Progenitor cell of endocrine pancreas (in vitro differentiated cells): ENCODE measurements around the gene ATL2. TPM values are rescaled to one million over a fixed set of nuclear protein-coding genes. Genes with fewer than 3 reads are reported as not detected.

Experiments
- DNase-seq: peaks from one replicate; pipeline ENCODE4 v3.0.0; 2021; ENCODE audit warnings: low spot score; ENCODE audit not compliant: unreplicated experiment
- H3K27ac Mint-ChIP-seq: 2 replicates; pipeline ENCODE4 v1.8.0; 2021; ENCODE audit warnings: mild to moderate bottlenecking, moderate library complexity, mixed read lengths
- H3K27me3 Mint-ChIP-seq: 2 replicates; pipeline ENCODE4 v1.8.0; 2021; ENCODE audit warnings: mixed read lengths
- H3K36me3 Mint-ChIP-seq: 2 replicates; pipeline ENCODE4 v1.8.0; 2022; ENCODE audit warnings: mixed read lengths; ENCODE audit not compliant: insufficient read depth
- H3K4me1 Mint-ChIP-seq: 2 replicates; pipeline ENCODE4 v1.8.0; 2021; ENCODE audit warnings: low read depth, mixed read lengths
- H3K4me3 Mint-ChIP-seq: 2 replicates; pipeline ENCODE4 v1.8.0; 2021; ENCODE audit warnings: low read depth, mild to moderate bottlenecking, moderate library complexity, mixed read lengths
- H3K9me3 Mint-ChIP-seq: 2 replicates; pipeline ENCODE4 v1.8.0; 2021; ENCODE audit warnings: low read depth, mixed read lengths
- total RNA-seq: library from RNA; stranded (reverse); gene quantifications from 2 replicates; pipeline ENCODE4 v1.2.1, GENCODE V29; 2021
- TF ChIP-seq, protein P1 (sequence below): fragments of 200-600 bp; sonication (generic); IDR thresholded peaks from one replicate; pipeline ENCODE4 v1.5.0; 2021; ENCODE audit warnings: antibody characterized with exemption, mild to moderate bottlenecking; ENCODE audit not compliant: unreplicated experiment

The ATL2 gene
- total RNA-seq, 1 donor from 2014 or later: 56.0 TPM

GRCh38 chr2:38263293-38263692 lies 113.8 kb downstream of the ATL2 start:
- Mint-ChIP-seq H3K9me3 (no peaks in the 10 kb centered on the region), H3K27me3 (peaks cover 12% of the 10 kb centered on the region), H3K4me1 (no peaks in the 10 kb centered on the region), H3K36me3 (no peaks in the 10 kb centered on the region), H3K4me3 (no peak overlapping the region), H3K27ac (peak overlapping the region; percentile 63)
- DNase-seq: no peak
- TF ChIP-seq, protein P1, sequence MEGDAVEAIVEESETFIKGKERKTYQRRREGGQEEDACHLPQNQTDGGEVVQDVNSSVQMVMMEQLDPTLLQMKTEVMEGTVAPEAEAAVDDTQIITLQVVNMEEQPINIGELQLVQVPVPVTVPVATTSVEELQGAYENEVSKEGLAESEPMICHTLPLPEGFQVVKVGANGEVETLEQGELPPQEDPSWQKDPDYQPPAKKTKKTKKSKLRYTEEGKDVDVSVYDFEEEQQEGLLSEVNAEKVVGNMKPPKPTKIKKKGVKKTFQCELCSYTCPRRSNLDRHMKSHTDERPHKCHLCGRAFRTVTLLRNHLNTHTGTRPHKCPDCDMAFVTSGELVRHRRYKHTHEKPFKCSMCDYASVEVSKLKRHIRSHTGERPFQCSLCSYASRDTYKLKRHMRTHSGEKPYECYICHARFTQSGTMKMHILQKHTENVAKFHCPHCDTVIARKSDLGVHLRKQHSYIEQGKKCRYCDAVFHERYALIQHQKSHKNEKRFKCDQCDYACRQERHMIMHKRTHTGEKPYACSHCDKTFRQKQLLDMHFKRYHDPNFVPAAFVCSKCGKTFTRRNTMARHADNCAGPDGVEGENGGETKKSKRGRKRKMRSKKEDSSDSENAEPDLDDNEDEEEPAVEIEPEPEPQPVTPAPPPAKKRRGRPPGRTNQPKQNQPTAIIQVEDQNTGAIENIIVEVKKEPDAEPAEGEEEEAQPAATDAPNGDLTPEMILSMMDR: no peak

GRCh38 chr2:38262069-38262871 lies 114.8 kb downstream of the ATL2 start:
- no peak overlapping the region for H3K4me3 Mint-ChIP-seq
- no peak overlapping the region for H3K27ac Mint-ChIP-seq
- no peaks in the 10 kb centered on the region for H3K4me1 Mint-ChIP-seq
- TF ChIP-seq, protein P1: no peak
- no peaks in the 10 kb centered on the region for H3K9me3 Mint-ChIP-seq
- DNase-seq: no peak
- peaks cover 12% of the 10 kb centered on the region for H3K27me3 Mint-ChIP-seq
- no peaks in the 10 kb centered on the region for H3K36me3 Mint-ChIP-seq

DNA sequence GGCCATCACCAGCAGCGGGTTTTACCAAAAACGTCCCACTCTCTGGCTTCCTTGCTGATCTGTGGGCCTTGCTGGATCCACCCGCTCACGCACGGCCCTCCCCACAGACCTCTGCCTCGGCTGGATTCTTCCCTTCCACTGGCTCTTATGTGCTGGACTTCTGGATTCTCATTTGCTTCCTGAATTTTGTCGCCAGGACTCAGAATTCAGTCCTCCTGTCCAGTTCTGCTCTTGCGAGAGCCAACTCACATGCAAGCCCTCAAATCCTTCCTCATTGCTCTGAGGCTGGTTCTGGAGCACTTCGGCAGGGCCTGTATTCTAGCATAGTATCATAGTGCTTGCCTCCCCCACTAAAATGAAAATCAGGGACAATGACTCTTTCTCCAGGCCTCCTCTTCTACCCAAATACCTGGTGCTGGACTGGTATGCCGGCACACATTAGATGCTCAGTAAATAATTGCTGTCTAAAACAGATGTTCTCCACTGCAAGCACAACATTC lies 115.5 kb downstream of the ATL2 start:
- Mint-ChIP-seq H3K36me3 (no peaks in the 10 kb centered on the region), H3K4me1 (no peaks in the 10 kb centered on the region), H3K27ac (no peak overlapping the region)

GRCh38 chr2:38260972-38261371 lies 116.1 kb downstream of the ATL2 start:
- H3K27me3 Mint-ChIP-seq: peaks cover 12% of the 10 kb centered on the region
- no peaks in the 10 kb centered on the region for H3K4me1 Mint-ChIP-seq
- DNase-seq: no peak
- H3K4me3 Mint-ChIP-seq: no peak overlapping the region
- TF ChIP-seq, protein P1: no peak
- no peaks in the 10 kb centered on the region for H3K9me3 Mint-ChIP-seq
- H3K36me3 Mint-ChIP-seq: no peaks in the 10 kb centered on the region
- no peak overlapping the region for H3K27ac Mint-ChIP-seq

More for the DNA sequence above, 115.5 kb downstream of the ATL2 start:
- DNase-seq: no peak
- Mint-ChIP-seq H3K4me3 (no peak overlapping the region), H3K27me3 (peaks cover 12% of the 10 kb centered on the region), H3K9me3 (no peaks in the 10 kb centered on the region)
- TF ChIP-seq, protein P1: no peak

DNA sequence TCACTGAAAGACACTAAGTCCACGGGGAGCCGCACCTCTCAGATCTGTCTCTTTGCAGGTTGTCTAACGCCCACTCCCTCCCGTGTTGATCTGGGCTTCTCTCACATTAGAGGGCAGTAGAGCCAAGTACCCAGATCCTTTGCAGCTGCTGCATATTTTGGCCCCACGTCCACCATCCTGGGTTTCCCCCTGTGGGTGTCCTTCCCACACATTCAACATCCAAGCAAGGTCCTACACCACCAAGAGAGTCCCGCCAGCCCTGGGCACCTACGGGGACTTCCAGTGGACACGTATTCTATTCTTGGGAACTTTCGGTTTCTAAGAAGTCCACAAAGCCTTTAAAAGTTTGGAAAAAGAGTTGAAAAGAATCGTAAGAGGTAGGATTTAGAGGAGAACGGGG lies 116.6 kb downstream of the ATL2 start:
- H3K4me1 Mint-ChIP-seq: no peaks in the 10 kb centered on the region
- no peaks in the 10 kb centered on the region for H3K36me3 Mint-ChIP-seq

More for the DNA sequence above, 116.6 kb downstream of the ATL2 start:
- DNase-seq: no peak
- no peak overlapping the region for H3K4me3 Mint-ChIP-seq
- H3K27ac Mint-ChIP-seq: no peak overlapping the region
- H3K27me3 Mint-ChIP-seq: peaks cover 12% of the 10 kb centered on the region
- no peaks in the 10 kb centered on the region for H3K9me3 Mint-ChIP-seq
- TF ChIP-seq, protein P1: no peak
